GM18873 (cell line): ENCODE measurements around the gene TXNL1.
"Not testable (repeated sequence)": the region's sequence is repeated elsewhere in the genome, so short reads cannot be mapped to it uniquely, and the experiment has no call there.

ENCODE experiments used
- ATAC-seq: cut with Tn5 transposase; IDR thresholded peaks from one replicate; pipeline ENCODE4 v1.9.1; 2021; ENCODE audit warnings: mild to moderate bottlenecking, moderate library complexity, moderate number of reproducible peaks; ENCODE audit not compliant: unreplicated experiment, low FRiP score

Gene TXNL1

GRCh38 chr18:56574861-56575260 is 63.5 kb downstream of the TXNL1 start:
- ATAC-seq = no peak

- ATAC-seq = not testable (repeated sequence)
Measured at GRCh38 chr18:56572267-56572666, 66.1 kb downstream of the TXNL1 start.

GRCh38 chr18:56570978-56571377 is 67.4 kb downstream of the TXNL1 start:
- ATAC-seq = no peak

- ATAC-seq = no peak
Measured at GRCh38 chr18:56569416-56569815, 69.0 kb downstream of the TXNL1 start.

- no peak for ATAC-seq
Measured at GRCh38 chr18:56568986-56569385, 69.4 kb downstream of the TXNL1 start.

GRCh38 chr18:56565551-56566345 is 72.6 kb downstream of the TXNL1 start:
- ATAC-seq = no peak

GRCh38 chr18:56565046-56565445 is 73.3 kb downstream of the TXNL1 start:
- no peak for ATAC-seq

GRCh38 chr18:56563568-56563967 is 74.8 kb downstream of the TXNL1 start:
- no peak for ATAC-seq

- no peak for ATAC-seq
Measured at GRCh38 chr18:56562479-56562878, 75.9 kb downstream of the TXNL1 start.

GRCh38 chr18:56560992-56561391 is 77.4 kb downstream of the TXNL1 start:
- no peak for ATAC-seq

- no peak for ATAC-seq
Measured at GRCh38 chr18:56559044-56559443, 79.3 kb downstream of the TXNL1 start.

- no peak for ATAC-seq
Measured at GRCh38 chr18:56556907-56557306, 81.5 kb downstream of the TXNL1 start.

GRCh38 chr18:56550121-56550520 is 88.3 kb downstream of the TXNL1 start:
- no peak for ATAC-seq
